Fibroblast of upper back skin (primary cell): ENCODE results near the gene TPX2.
"Not testable (repeated sequence)": the region's sequence is repeated elsewhere in the genome, so short reads cannot be mapped to it uniquely, and the experiment has no call there.

Experiments used
- DNase-seq: peaks from one replicate; pipeline ENCODE4 v3.0.0-alpha.2; 2013

TPX2 gene

GRCh38 chr20:31818376-31818908, 79.4 kb downstream of the TPX2 start:
- no peak for DNase-seq

GRCh38 chr20:31819083-31819784, 80.1 kb downstream of the TPX2 start, which contains the start of gene MYLK2:
TSS of gene MYLK2 (plus strand) at chr20:31819356. CDS start at chr20:31819581, 225 bp downstream.
- DNase-seq: no peak

- no peak for DNase-seq
These were observed 81.1 kb downstream of the TPX2 start for GRCh38 chr20:31820228-31820627.

GRCh38 chr20:31821427-31821826, 82.3 kb downstream of the TPX2 start:
- DNase-seq: no peak

- peak; percentile 74 for DNase-seq
These were observed 83.6 kb downstream of the TPX2 start for GRCh38 chr20:31822421-31823330.

GRCh38 chr20:31823360-31824124, 84.5 kb downstream of the TPX2 start:
- peak; percentile 20 for DNase-seq

- DNase-seq: no peak
These were observed 85.0 kb downstream of the TPX2 start for GRCh38 chr20:31824125-31824485.

- no peak for DNase-seq
These were observed 85.6 kb downstream of the TPX2 start for GRCh38 chr20:31824554-31825313.

- no peak for DNase-seq
These were observed 87.0 kb downstream of the TPX2 start for GRCh38 chr20:31826074-31826473.

- no peak for DNase-seq
These were observed 88.0 kb downstream of the TPX2 start for GRCh38 chr20:31827059-31827458.

- DNase-seq: not testable (repeated sequence)
These were observed 88.9 kb downstream of the TPX2 start for GRCh38 chr20:31828016-31828415.

GRCh38 chr20:31829731-31830130, 90.6 kb downstream of the TPX2 start:
- DNase-seq: no peak

- no peak for DNase-seq
These were observed 91.4 kb downstream of the TPX2 start for GRCh38 chr20:31830406-31830981.

- DNase-seq: no peak
These were observed 92.1 kb downstream of the TPX2 start for GRCh38 chr20:31831211-31831610.

GRCh38 chr20:31831771-31832306, 92.7 kb downstream of the TPX2 start:
- no peak for DNase-seq

GRCh38 chr20:31833130-31833930, 94.2 kb downstream of the TPX2 start:
- peak; percentile 44 for DNase-seq

- DNase-seq: no peak
These were observed 94.9 kb downstream of the TPX2 start for GRCh38 chr20:31833931-31834521.

- DNase-seq: no peak
These were observed 96.5 kb downstream of the TPX2 start for GRCh38 chr20:31835554-31835953.

- DNase-seq: peak; percentile 95
These were observed 97.1 kb downstream of the TPX2 start for GRCh38 chr20:31835977-31836852.
